Large intestine (tissue), 3 donors: ENCODE results near the gene GSG1L. TPM values are rescaled to one million over a fixed set of nuclear protein-coding genes. Genes with fewer than 3 reads are reported as not detected.

Experiments
- DNase-seq, 2 donors: peaks; one replicate each; pipeline versions ENCODE4 v3.0.0 to v3.0.0-alpha.2; 2013
- H3K27ac ChIP-seq: one replicate; pipeline ENCODE4 v1.5.1; 2013; ENCODE audit warnings: low read length
- H3K27me3 ChIP-seq: 2 replicates; pipeline ENCODE4 v1.6.1; 2013; ENCODE audit warnings: low read length; ENCODE audit not compliant: control insufficient read depth, insufficient read depth
- H3K36me3 ChIP-seq: 2 replicates; pipeline ENCODE4 v1.6.1; 2013; ENCODE audit warnings: low read length; ENCODE audit not compliant: control insufficient read depth, insufficient read depth
- H3K4me1 ChIP-seq: one replicate; pipeline ENCODE4 v1.6.1; 2013; ENCODE audit warnings: low read length; ENCODE audit not compliant: control insufficient read depth, insufficient read depth
- H3K4me3 ChIP-seq: one replicate; pipeline ENCODE4 v1.5.1; 2013; ENCODE audit warnings: low read length
- H3K9me3 ChIP-seq: one replicate; pipeline ENCODE4 v1.6.1; 2013; ENCODE audit warnings: mild to moderate bottlenecking, low read depth, low read length, moderate library complexity; ENCODE audit not compliant: control insufficient read depth
- WGBS: methylation state at CpG from one replicate; pipeline ENCODE4 v1.1.5; 2013; ENCODE audit warnings: low lambda C conversion rate; ENCODE audit not compliant: insufficient coverage; 5-methylcytosine and 5-hydroxymethylcytosine counted together
- polyA plus RNA-seq: library from polyadenylated mRNA; unstranded; fragments of 120-200 nt; gene quantifications from one replicate; pipeline ENCODE4 v1.2.1, GENCODE V29; 2013

GSG1L gene
- polyA plus RNA-seq, 1 donor, result 1.2 TPM

DNA sequence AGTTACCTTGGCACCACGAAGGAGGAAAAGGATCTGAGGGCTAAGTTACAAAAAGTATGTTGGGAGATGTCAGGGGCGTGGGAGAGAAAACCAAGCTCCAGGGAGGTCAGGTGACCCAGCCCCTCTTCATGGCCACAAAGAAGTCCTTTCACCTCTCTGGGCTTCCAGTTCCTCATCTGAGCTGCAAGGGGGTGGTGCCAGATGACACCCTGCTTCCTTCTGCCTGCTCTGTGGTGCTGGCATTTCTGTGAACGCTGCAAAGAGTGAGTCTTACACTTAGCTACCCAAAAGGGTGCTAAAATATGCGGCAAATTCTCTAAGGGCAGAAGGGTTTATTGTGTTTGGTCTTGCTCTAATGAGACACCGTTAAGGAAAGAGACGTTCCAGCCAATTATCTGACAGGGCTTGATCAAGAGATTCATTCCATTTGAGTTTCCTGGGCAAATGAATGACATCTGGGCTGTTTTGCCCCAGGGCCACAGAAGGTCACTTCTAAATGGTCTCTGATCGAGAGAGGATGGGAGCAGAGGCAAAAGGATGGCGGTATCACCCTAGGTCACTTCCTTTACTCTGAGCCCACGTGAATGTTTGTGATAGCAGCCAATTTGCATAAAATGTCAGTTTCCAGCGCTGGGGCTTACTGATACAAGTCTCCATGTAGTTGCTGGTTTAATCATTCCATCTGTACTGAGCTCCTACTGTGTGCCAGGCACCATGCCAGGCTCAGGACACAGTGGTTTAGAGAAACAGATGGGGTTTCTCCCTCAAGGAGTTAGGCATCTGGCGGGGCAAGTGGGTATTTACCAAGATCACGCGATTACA, 303.3 kb downstream of the GSG1L start:
- Histone ChIP-seq H3K4me1 (no peaks in the 10 kb centered on the region), H3K9me3 (peaks cover 2% of the 10 kb centered on the region), H3K36me3 (peaks cover 53% of the 10 kb centered on the region), H3K27me3 (no peaks in the 10 kb centered on the region), H3K4me3 (no peak overlapping the region), H3K27ac (no peak overlapping the region)
- whole genome bisulfite sequencing, result 80% methylated on average over 1 of the region's 13 CpGs
- DNase-seq, result no peak

- WGBS, result no CpG with 5 or more reads among the region's 9 CpGs
- peaks cover 50% of the 10 kb centered on the region for H3K36me3 ChIP-seq
- H3K4me1 ChIP-seq, result no peaks in the 10 kb centered on the region
Measured at GRCh38 chr16:27759301-27759871, 304.1 kb downstream of the GSG1L start.

DNA sequence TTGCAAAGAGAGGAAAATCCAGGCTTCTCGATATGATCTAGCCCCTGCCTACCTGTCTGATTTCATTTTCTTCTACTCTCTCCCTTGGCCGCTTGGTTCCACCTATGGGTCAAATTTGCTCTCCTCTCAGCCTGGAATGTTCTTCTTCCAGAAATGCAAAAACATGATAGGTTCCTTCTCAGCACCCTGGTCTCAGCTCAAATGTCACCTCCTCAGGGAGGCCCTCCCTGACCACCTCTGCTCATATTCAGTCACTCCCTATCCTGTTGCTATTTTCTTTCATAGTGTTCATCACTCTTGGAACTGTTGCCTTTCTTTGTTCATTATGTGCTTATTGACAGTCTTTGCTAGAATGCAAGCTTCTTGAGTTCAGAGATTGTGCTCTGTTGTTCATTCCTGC, 305.0 kb downstream of the GSG1L start:
- Histone ChIP-seq H3K27me3 (no peaks in the 10 kb centered on the region), H3K4me3 (no peak overlapping the region), H3K27ac (no peak overlapping the region), H3K36me3 (peaks cover 49% of the 10 kb centered on the region), H3K4me1 (no peaks in the 10 kb centered on the region), H3K9me3 (no peaks in the 10 kb centered on the region)
- DNase-seq, result no peak
- WGBS, result 100% methylated on average over 1 of the region's 2 CpGs

More at GRCh38 chr16:27759301-27759871, 304.1 kb downstream of the GSG1L start:
- H3K9me3 ChIP-seq, result no peaks in the 10 kb centered on the region
- H3K27ac ChIP-seq, result no peak overlapping the region
- no peaks in the 10 kb centered on the region for H3K27me3 ChIP-seq
- no peak for DNase-seq
- no peak overlapping the region for H3K4me3 ChIP-seq

- Histone ChIP-seq H3K36me3 (peaks cover 40% of the 10 kb centered on the region), H3K4me3 (no peak overlapping the region), H3K27ac (no peak overlapping the region), H3K27me3 (no peaks in the 10 kb centered on the region), H3K4me1 (no peaks in the 10 kb centered on the region), H3K9me3 (no peaks in the 10 kb centered on the region)
- WGBS, result 100% methylated on average over 1 of the region's 10 CpGs
- DNase-seq, result no peak
Measured at GRCh38 chr16:27756206-27756970, 307.1 kb downstream of the GSG1L start.

- H3K27ac ChIP-seq, result no peak overlapping the region
- 70% methylated on average over 2 of the region's 11 CpGs for WGBS
- H3K4me1 ChIP-seq, result no peaks in the 10 kb centered on the region
- no peaks in the 10 kb centered on the region for H3K9me3 ChIP-seq
- DNase-seq, result no peak
- no peaks in the 10 kb centered on the region for H3K27me3 ChIP-seq
- H3K4me3 ChIP-seq, result no peak overlapping the region
- peaks cover 47% of the 10 kb centered on the region for H3K36me3 ChIP-seq
Measured at GRCh38 chr16:27754788-27755690, 308.5 kb downstream of the GSG1L start.

GRCh38 chr16:27753563-27753962, 310.0 kb downstream of the GSG1L start:
- H3K36me3 ChIP-seq, result peaks cover 49% of the 10 kb centered on the region
- DNase-seq, result no peak
- H3K27me3 ChIP-seq, result no peaks in the 10 kb centered on the region
- WGBS, result no CpG with 5 or more reads among the region's 1 CpG
- no peaks in the 10 kb centered on the region for H3K9me3 ChIP-seq
- H3K27ac ChIP-seq, result no peak overlapping the region
- peaks cover 5% of the 10 kb centered on the region for H3K4me1 ChIP-seq
- no peak overlapping the region for H3K4me3 ChIP-seq

GRCh38 chr16:27752241-27752640, 311.3 kb downstream of the GSG1L start:
- Histone ChIP-seq H3K27me3 (no peaks in the 10 kb centered on the region), H3K36me3 (peaks cover 44% of the 10 kb centered on the region), H3K27ac (no peak overlapping the region), H3K9me3 (no peaks in the 10 kb centered on the region), H3K4me3 (no peak overlapping the region), H3K4me1 (peaks cover 5% of the 10 kb centered on the region)
- no peak for DNase-seq
- WGBS, result no CpG with 5 or more reads among the region's 4 CpGs

DNA sequence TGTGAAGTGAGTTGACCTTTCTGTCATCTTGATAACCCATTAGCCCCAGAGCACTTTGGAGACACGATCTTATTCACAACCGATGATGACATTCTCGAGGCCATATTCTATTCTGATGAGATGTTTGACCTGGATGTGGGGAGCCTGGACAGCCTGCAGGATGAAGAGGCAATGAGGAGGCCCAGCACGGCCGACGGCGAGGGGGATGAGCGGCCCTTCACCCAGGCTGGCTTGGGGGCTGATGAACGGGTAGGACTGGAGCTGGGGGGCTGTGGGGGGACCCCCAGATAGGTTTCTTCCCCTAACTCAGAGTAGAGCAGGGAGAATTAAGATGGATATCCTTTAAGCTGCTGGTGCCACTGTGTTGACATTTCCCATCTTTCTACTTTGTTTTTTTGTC, 311.8 kb downstream of the GSG1L start:
- H3K9me3 ChIP-seq, result no peaks in the 10 kb centered on the region
- no CpG with 5 or more reads among the region's 9 CpGs for WGBS
- peaks cover 41% of the 10 kb centered on the region for H3K36me3 ChIP-seq
- H3K27me3 ChIP-seq, result no peaks in the 10 kb centered on the region
- no peak for DNase-seq
- H3K4me3 ChIP-seq, result no peak overlapping the region
- H3K4me1 ChIP-seq, result peaks cover 5% of the 10 kb centered on the region
- no peak overlapping the region for H3K27ac ChIP-seq

DNA sequence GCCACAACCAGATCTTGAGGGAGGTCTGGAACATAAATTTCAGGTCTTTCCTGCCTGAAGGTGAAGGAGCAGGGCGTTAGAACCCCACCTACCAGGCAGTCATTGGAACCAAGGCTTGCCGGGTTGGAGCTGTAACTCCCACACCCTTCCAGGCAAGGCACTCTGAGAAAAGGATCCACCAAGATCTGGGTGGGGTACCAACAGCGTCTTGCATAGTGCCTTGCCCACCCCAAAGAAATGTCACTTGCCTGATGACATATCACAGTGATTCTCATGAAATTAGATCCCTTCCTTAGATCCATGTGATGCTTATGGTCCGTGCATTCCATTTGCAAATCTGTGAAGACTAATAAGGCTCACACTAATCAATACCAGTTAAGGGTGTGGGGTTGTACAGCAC, 312.3 kb downstream of the GSG1L start:
- H3K9me3 ChIP-seq, result no peaks in the 10 kb centered on the region
- H3K27ac ChIP-seq, result no peak overlapping the region
- H3K4me1 ChIP-seq, result peaks cover 5% of the 10 kb centered on the region
- no peaks in the 10 kb centered on the region for H3K27me3 ChIP-seq
- WGBS, result no CpG with 5 or more reads among the region's 4 CpGs
- no peak for DNase-seq
- no peak overlapping the region for H3K4me3 ChIP-seq
- peaks cover 40% of the 10 kb centered on the region for H3K36me3 ChIP-seq

DNA sequence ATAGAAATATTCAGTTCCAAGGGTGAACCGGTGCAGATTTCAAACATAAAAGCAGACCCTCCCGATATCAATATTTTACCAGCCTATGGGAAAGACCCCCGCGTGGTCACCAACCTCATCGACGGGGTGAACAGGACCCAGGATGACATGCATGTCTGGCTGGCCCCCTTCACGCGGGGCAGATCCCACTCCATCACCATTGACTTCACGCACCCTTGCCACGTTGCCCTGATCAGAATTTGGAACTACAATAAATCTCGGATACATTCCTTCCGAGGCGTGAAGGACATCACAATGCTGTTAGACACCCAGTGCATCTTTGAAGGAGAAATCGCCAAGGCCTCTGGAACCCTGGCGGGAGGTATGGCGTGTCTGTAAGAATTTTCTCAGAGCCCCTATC, 313.6 kb downstream of the GSG1L start:
- WGBS, result no CpG with 5 or more reads among the region's 16 CpGs
- Histone ChIP-seq H3K27ac (no peak overlapping the region), H3K4me1 (peaks cover 5% of the 10 kb centered on the region), H3K27me3 (no peaks in the 10 kb centered on the region), H3K36me3 (peaks cover 32% of the 10 kb centered on the region), H3K4me3 (no peak overlapping the region), H3K9me3 (no peaks in the 10 kb centered on the region)
- DNase-seq, result no peak
